Renal pelvis (tissue), 4 donors: ENCODE measurements around the gene FLAD1. TPM values are rescaled to one million over a fixed set of nuclear protein-coding genes. Genes with fewer than 3 reads are reported as not detected.
A peak's percentile ranks its signal among the peaks of the same experiment; 100 is the strongest.

ENCODE experiments used
- DNase-seq: peaks from one replicate; pipeline ENCODE4 v3.0.0-alpha.2; 2013
- polyA plus RNA-seq, 3 donors: library from polyadenylated mRNA; unstranded; fragments of 120-200 nt; gene quantifications; one replicate each; pipeline ENCODE4 v1.2.1, GENCODE V29; 2013; ENCODE audit not compliant: insufficient read length in 3 of 3

FLAD1 gene
- polyA plus RNA-seq, 3 donors = 34.1 to 39.0 (median 38.4) TPM

DNA sequence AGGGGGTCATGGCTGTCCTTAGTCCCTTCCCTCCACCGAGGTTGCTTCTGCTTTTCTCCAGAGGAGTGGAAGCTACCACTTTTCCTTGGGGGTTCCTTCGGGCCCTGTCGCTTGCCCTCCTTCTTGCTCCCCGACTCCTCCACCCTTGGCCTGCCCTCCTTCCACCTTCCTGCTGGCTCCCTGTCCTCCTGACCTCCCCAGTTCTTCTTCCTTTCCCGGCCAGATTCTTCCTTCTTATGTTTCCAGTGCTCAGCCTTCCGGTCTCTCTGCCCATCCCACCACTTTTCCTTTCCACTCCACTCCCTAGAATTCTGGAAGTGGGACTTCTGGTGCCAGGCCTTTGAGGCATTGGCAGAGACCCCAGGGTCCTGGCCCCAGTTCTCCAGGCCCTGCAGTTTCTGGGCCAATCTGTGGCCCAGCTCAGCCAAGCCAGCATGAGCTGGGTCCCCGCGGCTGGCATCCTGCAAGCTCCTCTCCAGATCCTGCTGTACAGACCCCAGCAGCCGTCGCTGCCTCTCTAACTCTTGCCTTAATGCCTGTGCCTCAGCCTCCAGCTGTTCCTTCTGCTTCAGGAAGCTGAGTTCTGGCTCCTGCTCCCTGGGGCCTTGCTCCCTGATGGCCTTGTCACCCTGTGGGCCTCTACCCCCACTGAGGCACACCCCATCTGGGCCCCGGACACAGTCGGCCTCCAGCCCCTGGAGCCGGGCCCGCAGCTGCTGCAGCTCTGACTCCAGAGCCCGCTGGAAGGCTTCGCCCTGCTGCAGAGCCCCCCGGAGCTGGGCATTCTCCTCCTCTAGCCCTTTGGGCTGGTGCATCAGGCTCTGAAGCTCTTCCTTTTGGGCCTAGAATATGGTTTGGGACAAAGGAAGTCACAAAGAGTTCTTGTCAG lies 36.9 kb upstream of the FLAD1 start:
- no peak for DNase-seq

DNA sequence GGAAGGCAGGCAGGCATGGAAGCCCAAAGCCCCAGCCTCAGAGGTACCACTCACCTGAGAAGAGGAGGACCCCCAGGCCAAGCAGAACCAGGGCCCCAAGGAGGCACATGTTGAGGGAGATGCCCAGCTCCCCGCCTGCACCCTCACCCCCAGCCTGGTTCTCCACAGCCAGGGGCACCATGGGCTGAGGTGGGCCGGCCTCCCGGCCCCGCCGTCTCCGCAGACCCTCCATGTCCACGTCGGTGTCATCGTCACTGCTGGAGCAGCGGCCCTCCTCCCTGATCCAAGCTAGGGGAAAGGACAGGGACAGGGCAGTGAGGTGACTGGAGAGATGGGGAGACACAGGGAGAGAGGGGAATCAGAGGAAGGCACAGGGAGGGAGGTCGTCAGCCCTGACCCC lies 35.1 kb upstream of the FLAD1 start:
- no peak for DNase-seq

DNA sequence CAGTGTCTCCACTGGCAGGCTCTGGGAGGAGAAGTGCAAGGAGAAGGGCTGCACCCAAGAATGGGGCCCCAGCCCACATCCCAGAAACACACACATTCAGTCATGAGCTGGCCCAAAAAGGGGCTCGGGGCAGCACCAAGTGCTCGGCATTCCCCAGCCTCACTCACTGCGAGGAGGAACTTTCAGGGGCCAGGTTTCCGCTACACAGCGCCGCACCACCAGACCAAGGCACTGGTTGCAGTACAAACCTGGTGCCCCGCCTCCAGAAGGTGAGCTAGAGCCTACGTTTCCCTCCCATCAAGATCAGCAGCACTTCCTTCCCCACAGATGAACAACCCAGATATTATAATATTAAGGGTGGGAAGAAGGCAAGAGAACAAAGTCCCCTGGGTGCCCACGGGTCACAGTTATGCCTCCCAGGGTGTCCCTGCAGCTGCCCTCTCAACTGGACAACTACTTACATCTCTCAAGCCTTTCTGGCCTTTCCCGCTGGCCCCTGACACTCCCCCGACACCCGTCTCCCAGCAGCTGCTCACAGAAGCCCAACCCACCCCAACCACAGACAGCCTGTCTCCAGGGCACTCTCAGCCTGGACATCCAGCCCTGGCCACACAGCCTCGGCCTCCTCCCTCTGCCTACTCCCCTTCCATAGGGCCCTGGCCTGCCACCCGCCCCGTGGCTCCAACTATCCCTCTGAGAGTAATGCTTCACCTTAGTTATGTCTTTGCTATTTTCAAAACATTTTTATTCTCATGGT lies 31.1 kb upstream of the FLAD1 start:
- no peak for DNase-seq

DNA sequence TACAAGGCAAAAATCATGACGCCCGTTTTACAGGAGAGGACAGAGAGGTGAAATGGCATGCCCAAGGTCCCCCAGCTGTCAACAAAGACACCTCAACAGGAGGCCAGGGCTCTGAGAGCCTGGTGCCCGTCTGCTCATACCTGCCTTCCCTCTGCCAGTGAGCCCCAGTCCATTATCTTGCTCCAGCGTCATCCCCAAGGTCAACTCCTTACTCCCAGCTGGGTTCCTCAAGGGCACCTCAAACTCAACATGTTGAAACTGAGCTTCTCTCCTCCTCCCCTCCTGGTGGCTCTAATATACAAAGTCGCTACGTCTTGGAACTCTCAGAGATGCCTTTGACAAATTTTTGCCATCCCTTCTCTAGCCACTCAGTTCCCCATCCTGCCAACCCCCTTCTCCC lies 30.5 kb upstream of the FLAD1 start:
- no peak for DNase-seq

DNA sequence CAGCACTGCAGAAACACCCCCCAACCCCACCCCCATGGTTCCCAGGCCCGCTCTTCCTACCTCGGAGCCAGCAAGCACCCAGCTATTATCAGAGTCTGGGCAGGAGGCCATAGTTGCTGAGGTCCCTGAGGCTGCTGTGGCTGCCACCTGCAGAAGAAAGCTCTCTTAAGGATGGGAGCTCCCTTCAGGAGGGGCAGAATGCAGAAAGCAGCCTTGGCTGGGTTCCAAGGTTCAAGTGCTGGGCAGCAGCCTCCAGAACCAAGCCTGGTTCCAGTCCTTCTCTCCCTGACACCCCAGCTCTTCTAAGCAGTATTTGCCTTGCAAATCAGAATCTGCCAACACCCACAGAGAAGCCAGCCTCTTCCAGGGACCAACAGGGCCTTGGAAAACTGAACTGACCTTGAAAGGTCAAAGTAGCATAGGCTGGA lies 29.5 kb upstream of the FLAD1 start:
- no peak for DNase-seq

DNA sequence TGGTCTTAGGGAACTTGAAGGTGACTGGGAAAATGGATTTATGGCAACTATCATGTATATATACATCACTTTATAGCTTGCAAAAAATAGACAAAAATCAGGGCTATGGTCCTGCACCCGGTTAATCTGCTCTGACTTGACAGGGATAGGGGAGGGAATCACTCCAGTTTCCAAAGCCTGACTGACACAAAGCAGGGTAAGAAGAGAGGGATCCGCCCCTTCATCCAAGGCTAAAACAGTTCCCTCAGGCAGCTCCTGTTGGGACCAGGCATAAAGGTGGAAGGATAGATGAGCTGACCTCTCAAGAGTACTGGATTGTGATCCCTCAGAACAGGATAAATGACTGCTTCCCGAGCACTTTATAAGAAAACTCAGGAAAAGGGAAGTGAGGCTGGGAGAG lies 28.6 kb upstream of the FLAD1 start:
- no peak for DNase-seq

DNA sequence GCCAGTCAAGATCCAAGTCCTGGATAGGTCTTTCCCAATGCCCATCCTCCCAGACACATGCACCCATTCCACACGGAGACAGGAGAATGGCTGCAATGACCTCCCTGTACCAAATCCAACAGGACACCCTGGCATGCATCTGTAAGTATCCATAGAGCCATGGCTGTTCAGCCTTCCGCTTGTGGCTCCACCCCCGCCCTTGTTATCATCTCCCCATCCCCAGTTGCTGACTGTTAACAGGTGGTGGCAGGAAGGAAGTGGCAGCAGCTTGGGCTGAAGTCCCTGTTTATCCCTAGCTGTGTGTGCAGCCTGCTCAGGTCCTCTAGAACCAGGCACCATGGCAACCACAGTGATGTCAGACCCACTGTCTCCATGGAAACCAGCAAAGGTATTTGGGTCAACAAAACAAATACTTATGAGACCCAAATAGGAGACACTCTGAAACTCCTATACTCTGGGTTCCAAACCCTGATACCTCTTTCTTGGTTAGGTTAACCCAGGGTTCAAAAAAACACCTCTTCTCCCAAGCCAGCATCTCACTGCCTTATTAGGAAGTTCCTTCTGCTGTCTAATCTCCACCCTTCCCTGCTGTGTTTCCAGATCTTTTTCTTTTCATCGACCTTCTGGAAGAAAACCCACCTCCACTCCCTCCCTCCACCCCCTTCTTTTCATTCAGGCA lies 28.0 kb upstream of the FLAD1 start:
- peak; percentile 85 for DNase-seq

DNA sequence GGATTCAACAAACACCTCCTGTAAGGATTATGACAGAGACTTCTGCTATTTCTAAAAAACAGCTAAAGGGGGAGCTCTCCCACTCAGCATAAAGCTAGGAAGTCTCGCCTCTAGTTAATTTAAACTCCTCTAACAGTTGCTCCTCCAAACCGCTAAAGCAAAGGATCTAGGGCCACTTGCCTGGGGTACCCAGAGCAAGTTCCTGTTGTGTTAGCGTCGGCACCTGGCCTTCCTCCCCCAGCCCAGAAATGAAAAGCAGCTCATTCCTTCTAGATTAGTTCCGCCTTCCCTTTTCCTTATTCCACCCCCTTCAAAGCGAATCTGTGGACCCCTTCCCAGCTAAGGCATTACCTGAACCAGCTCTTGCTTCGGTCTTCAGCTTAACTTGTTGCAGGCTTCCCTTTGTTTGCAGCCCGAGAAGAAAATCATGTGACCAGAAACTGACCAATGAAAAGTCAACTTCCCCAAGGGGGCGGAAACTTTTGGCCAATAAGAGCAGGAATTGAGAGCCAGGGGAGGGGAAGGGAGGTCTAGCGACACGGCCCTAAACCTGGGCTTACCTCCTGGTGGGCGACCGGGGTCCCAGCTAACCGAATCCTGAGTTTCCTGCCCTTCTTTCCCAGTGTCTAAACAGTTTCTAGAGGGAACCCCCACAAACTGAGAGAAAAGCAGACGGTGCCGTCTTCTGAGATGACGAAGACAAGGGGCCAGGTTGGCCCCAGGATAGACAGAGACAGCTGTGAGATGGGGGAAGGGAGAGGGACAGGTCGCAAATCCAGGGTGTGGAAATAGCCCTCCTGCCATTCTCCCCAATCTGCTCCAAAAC lies 27.2 kb upstream of the FLAD1 start, which contains the start of gene PBXIP1:
TSS of gene PBXIP1 (minus strand) at position 382 of the 826 bp plus-strand sequence. CDS start 2,378 bp downstream, outside the sequence.
- peak; percentile 98 for DNase-seq

DNA sequence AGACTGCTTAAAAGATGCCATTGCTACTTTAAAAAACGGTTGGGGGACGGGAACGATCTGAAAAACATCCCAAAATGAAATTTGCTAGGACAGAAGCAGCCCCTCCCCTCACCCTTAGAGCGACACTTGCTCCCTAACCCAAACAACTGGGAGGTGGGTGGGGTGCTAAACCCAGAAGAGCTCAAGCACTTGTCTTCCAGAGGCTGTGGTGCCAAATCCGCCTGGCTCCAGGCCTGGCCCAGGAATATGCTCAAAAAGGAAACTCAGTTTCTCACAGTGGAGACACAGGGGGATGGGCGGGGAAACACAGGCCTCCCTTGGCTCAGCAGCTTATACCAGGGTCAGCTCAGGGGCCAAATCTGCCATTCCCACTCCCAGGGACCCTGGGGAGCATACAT lies 26.6 kb upstream of the FLAD1 start:
- DNase-seq = no peak

DNA sequence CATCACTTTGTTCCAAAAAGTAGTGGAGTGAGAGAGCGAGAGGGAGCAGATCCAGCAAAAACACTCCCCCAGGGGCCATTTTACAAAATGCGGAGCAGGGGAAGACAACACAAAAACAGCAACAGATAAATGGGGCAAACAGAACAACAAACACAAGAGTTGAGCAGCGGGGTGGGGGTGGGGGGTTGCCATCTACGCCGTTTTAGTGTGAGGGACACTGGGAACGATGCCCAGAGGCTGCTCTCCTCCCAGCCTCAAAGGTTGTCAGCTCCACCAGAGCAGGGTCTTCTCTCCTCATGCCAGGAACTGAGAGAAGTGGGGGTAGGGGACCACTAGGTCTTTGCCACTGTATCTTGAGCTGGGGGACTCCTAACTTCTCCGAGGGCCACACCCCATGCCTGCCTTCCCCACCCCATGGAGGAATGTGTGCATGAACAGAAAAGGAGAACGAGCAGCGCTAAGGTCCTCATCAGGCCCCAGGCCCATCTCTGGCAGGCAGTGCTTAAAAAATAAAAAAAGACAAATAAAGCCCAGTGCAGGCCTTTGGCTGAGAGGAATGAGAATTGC lies 26.0 kb upstream of the FLAD1 start:
- DNase-seq = no peak

DNA sequence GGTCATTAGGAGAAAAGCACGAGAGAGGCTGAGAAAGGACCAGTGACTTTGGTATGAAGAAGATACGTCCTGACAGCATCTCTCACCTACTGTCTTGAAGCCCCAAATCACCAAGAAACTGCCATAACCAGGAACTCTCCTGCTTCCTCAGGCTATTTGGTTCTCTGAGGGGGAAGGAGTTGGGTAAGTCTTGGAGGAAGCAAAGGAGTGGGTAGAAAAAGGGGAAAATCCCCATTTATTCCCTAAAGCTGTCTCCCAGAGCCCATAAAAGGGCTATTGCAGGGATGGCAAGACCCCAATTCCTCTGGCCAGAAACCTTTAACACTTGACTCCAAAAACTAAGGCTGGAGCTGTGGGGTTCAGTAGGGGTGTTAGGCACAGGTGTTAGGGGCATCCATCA lies 25.1 kb upstream of the FLAD1 start:
- no peak for DNase-seq

DNA sequence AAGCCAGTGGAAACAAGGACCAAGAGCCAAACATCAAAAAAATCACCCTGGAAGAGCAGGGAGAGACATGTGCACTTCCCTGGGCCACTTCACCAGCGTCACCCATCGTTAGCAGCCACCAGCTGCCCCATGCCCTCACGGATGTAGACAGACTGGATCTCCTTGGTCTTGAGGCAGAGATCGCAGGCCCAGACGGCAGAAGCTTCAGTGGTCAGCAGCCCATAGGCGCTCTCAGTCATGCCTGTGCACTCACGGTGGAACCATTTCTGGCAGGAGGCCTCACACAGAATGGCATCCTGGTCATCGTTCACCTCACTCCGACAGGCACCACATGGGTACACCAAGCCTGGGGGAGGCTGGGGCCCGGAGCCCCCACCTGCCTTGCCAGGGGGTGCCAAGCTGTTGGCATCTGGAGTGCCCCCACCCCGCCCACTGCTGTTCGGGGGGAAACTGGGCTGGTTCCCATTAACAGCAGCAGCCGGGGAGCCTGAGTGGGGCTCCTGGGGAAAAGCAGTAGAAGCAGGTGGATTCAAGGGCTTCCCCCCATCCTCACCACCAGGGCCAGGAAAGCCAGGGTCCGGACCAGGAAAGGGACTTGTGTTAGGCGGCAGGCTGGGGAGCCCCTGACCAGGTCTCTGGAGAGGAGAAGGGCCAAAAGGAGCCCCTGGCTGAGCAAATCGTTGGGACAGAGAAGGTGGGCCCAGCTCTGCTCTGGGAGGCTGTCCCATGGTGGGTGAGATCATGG lies 24.3 kb upstream of the FLAD1 start:
- DNase-seq = no peak

DNA sequence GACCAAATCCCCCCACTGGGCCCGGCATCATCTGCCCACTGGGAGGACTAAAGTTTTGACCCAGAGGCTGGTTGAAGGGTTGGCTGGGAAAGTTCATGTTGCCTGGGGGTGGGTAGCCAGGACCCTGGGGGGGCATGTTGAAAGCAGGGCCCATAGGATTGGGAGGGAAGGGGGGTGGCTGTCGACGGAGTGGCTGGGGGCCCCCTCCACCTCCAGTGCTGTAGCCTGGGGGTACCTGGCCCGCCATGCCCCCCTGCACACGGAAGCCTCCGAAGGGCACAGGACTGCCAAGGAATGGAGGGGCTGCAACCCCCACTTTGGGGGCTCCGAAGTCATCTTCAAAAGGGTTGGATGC lies 23.7 kb upstream of the FLAD1 start:
- no peak for DNase-seq

DNA sequence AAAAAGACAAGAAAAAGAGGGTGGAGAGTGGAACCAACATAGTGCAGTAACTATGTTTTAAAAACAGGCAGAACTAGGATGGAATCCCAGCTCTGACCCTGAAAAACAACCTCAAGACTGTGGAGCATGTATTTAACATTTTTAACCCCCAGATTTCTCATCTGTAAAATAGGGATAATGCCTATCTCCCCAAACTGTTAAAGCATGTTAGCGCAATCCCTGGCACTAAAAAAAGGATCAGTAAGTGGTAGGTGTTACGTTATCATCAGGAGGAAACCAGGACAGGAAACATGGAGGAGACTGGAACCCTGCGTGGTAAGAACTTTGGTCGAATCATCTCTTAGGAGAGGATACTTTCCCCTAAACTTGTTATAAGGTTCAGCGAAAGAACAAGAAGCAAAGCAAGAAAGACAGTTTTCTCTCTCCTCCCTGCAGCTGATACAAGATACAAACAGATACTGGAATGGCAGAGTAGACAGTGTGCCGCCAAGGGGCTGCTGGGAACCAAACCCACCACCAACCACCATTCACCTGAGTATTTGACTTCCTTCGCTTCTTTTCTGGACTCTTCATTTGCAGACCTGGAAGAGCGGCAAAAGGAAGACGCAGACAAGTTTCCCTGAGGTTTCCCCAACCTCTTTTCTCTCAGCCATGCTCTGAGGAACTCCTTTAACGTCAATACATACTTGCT lies 22.6 kb upstream of the FLAD1 start:
- DNase-seq = no peak

DNA sequence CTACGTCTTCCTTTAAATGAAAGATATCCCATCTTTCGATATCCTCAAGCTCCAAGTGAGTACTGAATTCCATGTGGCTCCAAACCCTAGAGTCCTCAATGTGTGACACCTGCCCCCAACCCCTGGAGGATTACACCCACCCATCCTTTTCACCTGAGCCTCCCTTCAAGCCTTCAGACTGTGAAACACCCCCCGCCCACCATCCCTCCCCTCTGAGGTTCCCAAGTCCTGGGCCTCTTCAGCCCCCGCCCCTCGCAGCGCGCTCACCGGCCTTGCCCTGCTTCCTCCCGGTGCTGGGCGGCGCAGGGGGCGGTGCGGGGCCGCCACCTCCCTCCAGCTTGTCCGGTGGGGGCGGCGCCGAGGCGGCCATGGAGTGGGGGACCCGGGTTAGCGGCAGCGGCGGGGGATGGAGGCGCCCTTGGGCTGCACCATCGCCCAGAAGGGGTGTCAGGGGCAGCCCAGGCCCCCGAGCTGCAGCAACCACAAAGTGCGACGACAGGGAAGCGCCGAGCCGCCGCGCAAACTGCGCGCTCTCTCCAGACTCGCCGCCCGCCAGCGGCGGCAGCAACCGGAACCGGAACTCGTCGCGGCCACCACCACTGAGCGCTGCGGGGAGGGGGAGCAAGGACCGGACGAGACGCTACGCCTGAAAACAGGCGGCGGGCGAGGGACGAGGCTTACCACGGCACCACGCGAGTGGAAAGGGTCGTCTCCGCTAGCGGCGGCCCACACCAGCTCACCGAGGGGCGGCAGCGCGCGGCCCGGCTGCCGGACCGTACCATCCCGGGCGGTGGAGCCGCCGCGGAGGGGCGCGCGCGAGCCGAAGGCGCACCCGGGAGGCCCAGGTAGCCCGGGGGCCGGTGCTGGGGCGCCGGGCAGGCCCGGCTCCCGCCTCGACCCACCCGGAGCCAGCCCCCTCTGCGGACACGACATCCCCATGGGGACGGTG lies 21.7 kb upstream of the FLAD1 start, which contains the start of gene PYGO2:
TSS of gene PYGO2 (minus strand) at position 576 of the 949 bp plus-strand sequence. CDS start at position 370, 206 bp downstream.
- no peak for DNase-seq

DNA sequence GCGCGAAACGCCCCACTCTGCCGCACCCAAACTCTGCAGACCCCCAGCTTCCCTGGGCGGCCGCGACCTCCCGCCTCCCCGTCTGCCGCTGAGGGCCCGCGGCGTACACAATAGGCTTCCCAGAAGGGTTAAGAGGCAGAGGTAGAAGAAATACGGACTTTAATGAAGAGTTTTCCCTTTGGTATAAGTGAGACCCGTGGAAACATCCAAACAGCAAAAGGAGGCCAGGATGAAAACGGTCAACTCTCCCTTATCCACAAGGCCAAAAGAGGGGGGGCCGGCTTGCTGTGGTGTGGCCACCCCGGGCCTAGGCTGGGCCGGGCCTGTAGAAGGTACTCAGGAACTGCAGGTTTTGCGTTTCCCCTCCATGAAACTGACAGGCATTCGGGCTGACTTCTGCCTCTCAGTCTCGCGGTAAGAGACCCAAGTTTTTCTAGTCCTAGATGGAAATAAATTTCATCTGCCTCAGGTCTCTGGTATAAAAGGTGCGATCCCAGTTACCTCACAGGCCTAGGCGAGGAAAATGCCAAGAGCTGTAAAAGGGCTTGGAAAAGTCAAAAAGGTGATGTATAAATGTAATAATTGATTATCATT lies 20.9 kb upstream of the FLAD1 start:
- no peak for DNase-seq

DNA sequence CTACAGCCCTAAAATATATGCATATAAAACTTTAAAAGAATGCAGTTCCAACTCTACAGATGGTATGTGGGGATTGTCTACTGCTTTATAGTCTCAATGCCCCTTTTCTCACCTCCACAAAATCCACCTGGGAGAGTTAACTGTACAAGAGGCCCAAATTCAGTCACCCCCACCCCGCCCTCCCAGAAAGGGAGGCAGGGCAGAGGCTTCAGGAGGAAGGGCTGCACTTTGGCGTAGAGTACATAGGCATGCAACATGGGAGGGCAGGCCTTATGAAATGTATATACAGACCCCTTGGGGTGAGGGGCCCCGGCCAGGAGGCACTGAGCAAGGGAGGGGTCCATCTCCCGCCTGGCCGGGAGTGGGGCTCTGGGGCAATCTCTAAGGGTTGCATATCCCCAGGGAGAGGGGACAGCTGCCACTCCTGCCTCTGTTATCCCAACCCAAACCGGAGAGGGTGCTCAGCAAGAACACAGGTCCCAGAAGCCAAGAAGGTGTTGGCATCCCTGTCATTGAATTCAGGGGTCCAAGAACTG lies 20.3 kb upstream of the FLAD1 start:
- no peak for DNase-seq

DNA sequence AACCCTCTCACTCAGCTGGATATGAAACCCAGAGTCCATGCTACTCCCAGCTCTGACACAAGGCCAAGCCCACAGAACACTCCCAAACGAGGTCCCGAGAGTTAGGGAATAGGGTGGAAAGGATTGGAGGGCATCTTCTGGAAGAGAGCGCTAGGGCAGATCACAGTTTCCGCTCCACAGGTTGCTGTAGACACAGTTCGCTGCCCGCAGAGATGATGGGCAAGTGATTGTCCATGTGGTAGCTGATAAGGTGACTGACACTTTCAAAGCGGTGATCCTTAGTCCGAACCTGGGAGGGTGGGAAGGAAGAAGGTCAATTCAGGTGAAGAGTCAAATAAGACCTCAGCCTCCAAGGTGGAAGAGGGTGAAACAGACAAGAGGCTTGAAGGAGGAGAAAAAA lies 19.5 kb upstream of the FLAD1 start:
- DNase-seq = no peak
